Right atrium auricular region (tissue), 2 donors: Measurements from ENCODE around the gene DES. TPM values are rescaled to one million over a fixed set of nuclear protein-coding genes. Genes with fewer than 3 reads are reported as not detected.
A peak's percentile ranks its signal among the peaks of the same experiment; 100 is the strongest.

Source experiments
- DNase-seq: peaks from one replicate; pipeline ENCODE4 v3.0.0-alpha.2; 2019; ENCODE audit warnings: low spot score
- H3K27ac ChIP-seq, 2 donors: fragments of 200-600 bp; sonication (generic); 1 replicate in 1 of 2; 2 replicates in 1 of 2; pipeline ENCODE4 v1.5.1; 2016 to 2019
- H3K27me3 ChIP-seq, 2 donors: fragments of 200-600 bp; sonication (generic); one replicate each; pipeline versions ENCODE4 v1.5.1 to v1.6.0; 2017 to 2019
- H3K36me3 ChIP-seq: fragments of 200-600 bp; sonication (generic); one replicate; pipeline ENCODE4 v1.5.1; 2016
- H3K4me1 ChIP-seq, 2 donors: fragments of 200-600 bp; sonication (generic); one replicate each; pipeline versions ENCODE4 v1.5.1 to v1.6.0; 2017 to 2019
- H3K4me3 ChIP-seq, 2 donors: fragments of 200-600 bp; sonication (generic); 1 replicate in 1 of 2; 2 replicates in 1 of 2; pipeline ENCODE4 v1.5.1; 2017 to 2019; ENCODE audit warnings: mild to moderate bottlenecking in 1 of 2, moderate library complexity in 1 of 2
- H3K9me3 ChIP-seq, 2 donors: fragments of 200-600 bp; sonication (generic); one replicate each; pipeline ENCODE4 v1.5.1; 2019
- total RNA-seq, 2 donors: library from RNA; depleted of rRNA; stranded (reverse); fragments of >200 nt; gene quantifications; one replicate each; pipeline ENCODE4 v1.1.0, GENCODE V29; 2016
- TF ChIP-seq, protein P1 (sequence below), 2 donors: fragments of 200-600 bp; sonication (generic); IDR thresholded peaks; one replicate each; pipeline ENCODE4 v1.5.1; 2019; ENCODE audit warnings: antibody characterized with exemption in 2 of 2

DES gene
- total RNA-seq, 2 donors from 2014 or later = 12,280 to 13,654 TPM

DNA sequence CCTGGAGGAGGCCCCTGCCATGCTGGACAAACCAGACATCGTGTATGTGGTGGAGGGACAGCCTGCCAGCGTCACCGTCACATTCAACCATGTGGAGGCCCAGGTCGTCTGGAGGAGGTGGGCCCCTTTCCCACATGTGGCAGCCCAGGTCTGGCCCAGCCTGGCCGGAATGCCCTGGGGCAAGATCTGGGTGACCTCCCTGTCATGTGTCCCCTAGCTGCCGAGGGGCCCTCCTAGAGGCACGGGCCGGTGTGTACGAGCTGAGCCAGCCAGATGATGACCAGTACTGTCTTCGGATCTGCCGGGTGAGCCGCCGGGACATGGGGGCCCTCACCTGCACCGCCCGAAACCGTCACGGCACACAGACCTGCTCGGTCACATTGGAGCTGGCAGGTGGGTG lies 55.3 kb downstream of the DES start:
- Histone ChIP-seq H3K36me3 (peaks cover 48% of the 10 kb centered on the region), H3K4me1 (peaks cover 0 to 68% of the 10 kb centered on the region in 2 donors), H3K9me3 (no peaks in the 10 kb centered on the region), H3K27me3 (no peaks in the 10 kb centered on the region), H3K27ac (peak overlapping the region; percentile 70 to 75), H3K4me3 (no peak overlapping the region)
- no peak for DNase-seq
- TF ChIP-seq, protein P1, sequence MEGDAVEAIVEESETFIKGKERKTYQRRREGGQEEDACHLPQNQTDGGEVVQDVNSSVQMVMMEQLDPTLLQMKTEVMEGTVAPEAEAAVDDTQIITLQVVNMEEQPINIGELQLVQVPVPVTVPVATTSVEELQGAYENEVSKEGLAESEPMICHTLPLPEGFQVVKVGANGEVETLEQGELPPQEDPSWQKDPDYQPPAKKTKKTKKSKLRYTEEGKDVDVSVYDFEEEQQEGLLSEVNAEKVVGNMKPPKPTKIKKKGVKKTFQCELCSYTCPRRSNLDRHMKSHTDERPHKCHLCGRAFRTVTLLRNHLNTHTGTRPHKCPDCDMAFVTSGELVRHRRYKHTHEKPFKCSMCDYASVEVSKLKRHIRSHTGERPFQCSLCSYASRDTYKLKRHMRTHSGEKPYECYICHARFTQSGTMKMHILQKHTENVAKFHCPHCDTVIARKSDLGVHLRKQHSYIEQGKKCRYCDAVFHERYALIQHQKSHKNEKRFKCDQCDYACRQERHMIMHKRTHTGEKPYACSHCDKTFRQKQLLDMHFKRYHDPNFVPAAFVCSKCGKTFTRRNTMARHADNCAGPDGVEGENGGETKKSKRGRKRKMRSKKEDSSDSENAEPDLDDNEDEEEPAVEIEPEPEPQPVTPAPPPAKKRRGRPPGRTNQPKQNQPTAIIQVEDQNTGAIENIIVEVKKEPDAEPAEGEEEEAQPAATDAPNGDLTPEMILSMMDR (IDR thresholded peaks at IDR 0.05) = no peak

DNA sequence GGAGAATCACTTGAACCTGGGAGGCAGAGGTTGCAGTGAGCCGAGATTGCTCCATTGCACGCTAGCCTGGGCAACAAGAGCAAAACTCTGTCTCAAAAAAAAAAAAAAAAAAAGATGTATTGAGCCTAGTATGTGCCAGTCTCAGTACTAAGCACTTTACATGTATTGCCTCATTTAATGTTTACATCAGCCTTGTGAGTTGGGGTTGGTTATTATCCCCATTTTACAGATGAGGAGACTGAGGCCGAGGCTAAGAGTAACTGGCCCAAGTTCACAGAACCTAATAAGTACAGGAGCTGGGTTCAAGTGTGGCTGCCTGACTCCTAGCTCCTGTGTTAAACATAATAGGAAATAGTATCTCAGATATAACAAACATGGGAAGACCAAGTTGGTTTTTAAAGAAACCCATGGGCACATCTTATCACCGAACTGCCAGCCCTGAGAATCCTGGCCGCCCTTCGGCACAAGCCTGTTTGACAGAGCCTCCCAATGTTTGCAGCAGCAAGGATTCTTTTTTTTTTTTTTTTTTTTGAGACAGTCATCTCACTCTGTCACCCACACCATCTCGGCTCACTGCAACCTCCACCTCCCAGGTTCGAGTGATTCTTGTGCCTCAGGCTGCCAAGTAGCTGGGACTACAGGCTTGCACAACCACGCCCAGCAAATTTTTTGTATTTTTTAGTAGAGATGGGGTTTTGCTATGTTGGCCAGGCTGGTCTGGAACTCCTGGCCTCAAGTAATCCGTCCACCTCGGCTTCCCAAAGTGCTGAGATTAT lies 56.3 kb downstream of the DES start:
- Histone ChIP-seq H3K27me3 (no peaks in the 10 kb centered on the region), H3K4me1 (peaks cover 0 to 60% of the 10 kb centered on the region in 2 donors), H3K4me3 (no peak overlapping the region), H3K27ac (peak overlapping the region; percentile 70 to 75), H3K36me3 (peaks cover 44% of the 10 kb centered on the region), H3K9me3 (no peaks in the 10 kb centered on the region)
- no peak for DNase-seq
- TF ChIP-seq, protein P1 (IDR thresholded peaks at IDR 0.05) = no peak

- TF ChIP-seq, protein P1 (IDR thresholded peaks at IDR 0.05) = no peak
- no peak overlapping the region for H3K4me3 ChIP-seq
- no peaks in the 10 kb centered on the region for H3K9me3 ChIP-seq
- no peak for DNase-seq
- H3K4me1 ChIP-seq = peaks cover 0 to 52% of the 10 kb centered on the region in 2 donors
- H3K27me3 ChIP-seq = no peaks in the 10 kb centered on the region
- H3K27ac ChIP-seq = peak overlapping the region; percentile 70 to 75
- H3K36me3 ChIP-seq = peaks cover 50% of the 10 kb centered on the region
These were observed 57.1 kb downstream of the DES start for GRCh38 chr2:219475278-219475677.

- peaks cover 0 to 48% of the 10 kb centered on the region in 2 donors for H3K4me1 ChIP-seq
- TF ChIP-seq, protein P1 (IDR thresholded peaks at IDR 0.05) = peak; percentile 89 to 94
- H3K27ac ChIP-seq = peak overlapping the region; percentile 70 to 75
- no peaks in the 10 kb centered on the region for H3K9me3 ChIP-seq
- peaks cover 57% of the 10 kb centered on the region for H3K36me3 ChIP-seq
- no peak overlapping the region for H3K4me3 ChIP-seq
- no peaks in the 10 kb centered on the region for H3K27me3 ChIP-seq
- peak; percentile 72 for DNase-seq
These were observed 57.8 kb downstream of the DES start for GRCh38 chr2:219475697-219476651.

Other genes with a start within 250 kb of the DES start
- under 1 TPM; 0.33 to 0.55 TPM for gene SLC23A3, start 248.3 kb upstream of the DES start, total RNA-seq
- gene CNPPD1, start 241.5 kb upstream of the DES start, total RNA-seq = 10 to 100 TPM; 32.4 to 42.3 TPM
- gene RETREG2, start 240.1 kb upstream of the DES start, total RNA-seq = 10 to 100 TPM; 26.6 to 41.7 TPM
- 10 to 100 TPM; 15.5 to 31.5 TPM for gene ZFAND2B, start 211.6 kb upstream of the DES start, total RNA-seq
- 10 to 100 TPM in 1 of 2 donors, 1 to 10 TPM in 1; 9.3 to 12.1 TPM for gene ABCB6, start 199.4 kb upstream of the DES start, total RNA-seq
- gene ATG9A, start 188.7 kb upstream of the DES start, total RNA-seq = 10 to 100 TPM; 78.8 to 80.3 TPM
- 10 to 100 TPM; 14.5 to 14.9 TPM for gene ANKZF1, start 188.6 kb upstream of the DES start, total RNA-seq
- 1 to 10 TPM; 1.8 to 3.4 TPM for gene GLB1L, start 172.9 kb upstream of the DES start, total RNA-seq
- gene STK16, start 172.9 kb upstream of the DES start, total RNA-seq = 1 to 10 TPM; 7.0 to 9.0 TPM
- not detected for gene TUBA4B, start 165.1 kb upstream of the DES start, total RNA-seq
- 100 to 1,000 TPM in 1 of 2 donors, 10 to 100 TPM in 1; 51.7 to 159 TPM for gene TUBA4A, start 164.5 kb upstream of the DES start, total RNA-seq
- 10 to 100 TPM; 33.3 to 38.7 TPM for gene DNAJB2, start 139.0 kb upstream of the DES start, total RNA-seq
- gene PTPRN, start 109.0 kb upstream of the DES start, total RNA-seq = under 1 TPM in 1 of 2 donors, not detected in 1; 0.74 TPM
- gene RESP18, start 85.6 kb upstream of the DES start, total RNA-seq = not detected
- gene DNPEP, start 30.5 kb upstream of the DES start, total RNA-seq = 10 to 100 TPM; 48.1 to 51.2 TPM
- gene SPEG, start 16.5 kb downstream of the DES start, total RNA-seq = 10 to 100 TPM; 82.2 to 90.8 TPM
- 10 to 100 TPM; 21.6 to 23.3 TPM for gene GMPPA, start 80.5 kb downstream of the DES start, total RNA-seq
- not detected for gene ASIC4, start 96.1 kb downstream of the DES start, total RNA-seq
- gene CHPF, start 125.4 kb downstream of the DES start, total RNA-seq = 100 to 1,000 TPM; 206 to 228 TPM
- gene TMEM198, start 125.7 kb downstream of the DES start, total RNA-seq = 1 to 10 TPM; 1.8 to 4.3 TPM
- gene OBSL1, start 153.2 kb downstream of the DES start, total RNA-seq = 100 to 1,000 TPM; 150 to 157 TPM
- gene INHA, start 153.9 kb downstream of the DES start, total RNA-seq = 10 to 100 TPM in 1 of 2 donors, 1 to 10 TPM in 1; 1.0 to 28.3 TPM
- gene STK11IP, start 179.5 kb downstream of the DES start, total RNA-seq = 1 to 10 TPM; 5.5 to 6.6 TPM
- gene SLC4A3, start 209.3 kb downstream of the DES start, total RNA-seq = 100 to 1,000 TPM; 270 to 502 TPM